Suprapubic skin (tissue), 4 donors: ENCODE data around the gene CCDC27. TPM values are rescaled to one million over a fixed set of nuclear protein-coding genes. Genes with fewer than 3 reads are reported as not detected.

Source experiments
- DNase-seq, 2 donors: peaks; one replicate each; pipeline ENCODE4 v3.0.0-alpha.2; 2019; ENCODE audit warnings: low spot score in 2 of 2
- H3K27ac ChIP-seq: fragments of 200-600 bp; sonication (generic); one replicate; pipeline ENCODE4 v1.5.1; 2019
- H3K27me3 ChIP-seq: fragments of 200-600 bp; sonication (generic); one replicate; pipeline ENCODE4 v1.5.1; 2019
- H3K36me3 ChIP-seq: fragments of 200-600 bp; sonication (generic); one replicate; pipeline ENCODE4 v1.5.1; 2019
- H3K4me1 ChIP-seq: fragments of 200-600 bp; sonication (generic); one replicate; pipeline ENCODE4 v1.5.1; 2019
- H3K4me3 ChIP-seq: fragments of 200-600 bp; sonication (generic); one replicate; pipeline ENCODE4 v1.5.1; 2019; ENCODE audit warnings: mild to moderate bottlenecking
- H3K9me3 ChIP-seq: fragments of 200-600 bp; sonication (generic); one replicate; pipeline ENCODE4 v1.5.1; 2019
- EP300 ChIP-seq: sonication (generic); formaldehyde crosslinking; IDR thresholded peaks from one replicate; pipeline ENCODE4 v1.6.1; 2017; ENCODE audit warnings: antibody characterized with exemption
- POLR2A ChIP-seq, 2 donors: fragments of 450-650 bp; IDR thresholded peaks; one replicate each; pipeline ENCODE4 v1.6.1; 2017; ENCODE audit warnings: antibody characterized with exemption in 2 of 2, mild to moderate bottlenecking in 2 of 2, moderate library complexity in 2 of 2
- POLR2AphosphoS5 ChIP-seq, 3 donors: sonication (generic); formaldehyde crosslinking; IDR thresholded peaks; one replicate each; pipeline ENCODE4 v1.6.1; 2017; ENCODE audit warnings: antibody characterized with exemption in 3 of 3
- WGBS: methylation state at CpG from one replicate; pipeline ENCODE4 v1.1.5; 2018; 5-methylcytosine and 5-hydroxymethylcytosine counted together
- total RNA-seq, 4 donors: library from RNA; depleted of rRNA; stranded (reverse); fragments of >200 nt; gene quantifications; one replicate each; pipeline ENCODE4 v1.1.0, GENCODE V29; 2016
- TF ChIP-seq, protein P1 (sequence below), 2 donors: fragments of 200-600 bp in 1 of 2; fragments of 450-650 bp in 1 of 2; sonication (generic) in 1 of 2; IDR thresholded peaks; one replicate each; pipeline ENCODE4 v1.5.1; 2016 to 2019; ENCODE audit warnings: antibody characterized with exemption in 2 of 2, mild to moderate bottlenecking in 1 of 2, moderate library complexity in 1 of 2

The CCDC27 gene
- total RNA-seq, 4 donors from 2014 or later: not detected

GRCh38 chr1:3783651-3784474 lies 31.6 kb downstream of the CCDC27 start:
- Histone ChIP-seq H3K27me3 (no peaks in the 10 kb centered on the region), H3K36me3 (peaks cover 97% of the 10 kb centered on the region)

GRCh38 chr1:3785045-3785444 lies 32.8 kb downstream of the CCDC27 start:
- Histone ChIP-seq H3K27me3 (no peaks in the 10 kb centered on the region), H3K36me3 (peaks cover 95% of the 10 kb centered on the region), H3K9me3 (no peaks in the 10 kb centered on the region), H3K27ac (no peak overlapping the region), H3K4me1 (peaks cover 3% of the 10 kb centered on the region), H3K4me3 (no peak overlapping the region)
- 73% methylated on average over 11 of the region's 13 CpGs for WGBS
- TF ChIP-seq POLR2A (IDR thresholded peaks at IDR 0.05) (no peak), EP300 (no peak), POLR2AphosphoS5 (IDR thresholded peaks at IDR 0.05) (no peak)
- TF ChIP-seq, protein P1, sequence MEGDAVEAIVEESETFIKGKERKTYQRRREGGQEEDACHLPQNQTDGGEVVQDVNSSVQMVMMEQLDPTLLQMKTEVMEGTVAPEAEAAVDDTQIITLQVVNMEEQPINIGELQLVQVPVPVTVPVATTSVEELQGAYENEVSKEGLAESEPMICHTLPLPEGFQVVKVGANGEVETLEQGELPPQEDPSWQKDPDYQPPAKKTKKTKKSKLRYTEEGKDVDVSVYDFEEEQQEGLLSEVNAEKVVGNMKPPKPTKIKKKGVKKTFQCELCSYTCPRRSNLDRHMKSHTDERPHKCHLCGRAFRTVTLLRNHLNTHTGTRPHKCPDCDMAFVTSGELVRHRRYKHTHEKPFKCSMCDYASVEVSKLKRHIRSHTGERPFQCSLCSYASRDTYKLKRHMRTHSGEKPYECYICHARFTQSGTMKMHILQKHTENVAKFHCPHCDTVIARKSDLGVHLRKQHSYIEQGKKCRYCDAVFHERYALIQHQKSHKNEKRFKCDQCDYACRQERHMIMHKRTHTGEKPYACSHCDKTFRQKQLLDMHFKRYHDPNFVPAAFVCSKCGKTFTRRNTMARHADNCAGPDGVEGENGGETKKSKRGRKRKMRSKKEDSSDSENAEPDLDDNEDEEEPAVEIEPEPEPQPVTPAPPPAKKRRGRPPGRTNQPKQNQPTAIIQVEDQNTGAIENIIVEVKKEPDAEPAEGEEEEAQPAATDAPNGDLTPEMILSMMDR (IDR thresholded peaks at IDR 0.05): no peak
- peak in 1 of 2 donors; percentile 74 for DNase-seq

More at GRCh38 chr1:3783651-3784474, 31.6 kb downstream of the CCDC27 start:
- no peaks in the 10 kb centered on the region for H3K4me1 ChIP-seq
- no peak overlapping the region for H3K4me3 ChIP-seq
- TF ChIP-seq POLR2AphosphoS5 (IDR thresholded peaks at IDR 0.05): no peak
- TF ChIP-seq EP300: no peak
- no peak for TF ChIP-seq POLR2A (IDR thresholded peaks at IDR 0.05)
- TF ChIP-seq, protein P1 (IDR thresholded peaks at IDR 0.05): no peak
- peak overlapping the region; percentile 20 for H3K27ac ChIP-seq
- no peaks in the 10 kb centered on the region for H3K9me3 ChIP-seq
- DNase-seq: peak in 1 of 2 donors; percentile 83
- WGBS: 87% methylated on average over 29 of the region's 30 CpGs

- peaks cover 94% of the 10 kb centered on the region for H3K36me3 ChIP-seq
- WGBS: 85% methylated on average over 14 of the region's 14 CpGs
- peak in 1 of 2 donors; percentile 43 for DNase-seq
- peaks cover 8% of the 10 kb centered on the region for H3K4me1 ChIP-seq
- no peaks in the 10 kb centered on the region for H3K9me3 ChIP-seq
- TF ChIP-seq EP300: no peak
- TF ChIP-seq, protein P1 (IDR thresholded peaks at IDR 0.05): peak in 1 of 2 donors; percentile 9
- no peaks in the 10 kb centered on the region for H3K27me3 ChIP-seq
- no peak overlapping the region for H3K27ac ChIP-seq
- H3K4me3 ChIP-seq: no peak overlapping the region
Measured at GRCh38 chr1:3785456-3786157, 33.4 kb downstream of the CCDC27 start.

DNA sequence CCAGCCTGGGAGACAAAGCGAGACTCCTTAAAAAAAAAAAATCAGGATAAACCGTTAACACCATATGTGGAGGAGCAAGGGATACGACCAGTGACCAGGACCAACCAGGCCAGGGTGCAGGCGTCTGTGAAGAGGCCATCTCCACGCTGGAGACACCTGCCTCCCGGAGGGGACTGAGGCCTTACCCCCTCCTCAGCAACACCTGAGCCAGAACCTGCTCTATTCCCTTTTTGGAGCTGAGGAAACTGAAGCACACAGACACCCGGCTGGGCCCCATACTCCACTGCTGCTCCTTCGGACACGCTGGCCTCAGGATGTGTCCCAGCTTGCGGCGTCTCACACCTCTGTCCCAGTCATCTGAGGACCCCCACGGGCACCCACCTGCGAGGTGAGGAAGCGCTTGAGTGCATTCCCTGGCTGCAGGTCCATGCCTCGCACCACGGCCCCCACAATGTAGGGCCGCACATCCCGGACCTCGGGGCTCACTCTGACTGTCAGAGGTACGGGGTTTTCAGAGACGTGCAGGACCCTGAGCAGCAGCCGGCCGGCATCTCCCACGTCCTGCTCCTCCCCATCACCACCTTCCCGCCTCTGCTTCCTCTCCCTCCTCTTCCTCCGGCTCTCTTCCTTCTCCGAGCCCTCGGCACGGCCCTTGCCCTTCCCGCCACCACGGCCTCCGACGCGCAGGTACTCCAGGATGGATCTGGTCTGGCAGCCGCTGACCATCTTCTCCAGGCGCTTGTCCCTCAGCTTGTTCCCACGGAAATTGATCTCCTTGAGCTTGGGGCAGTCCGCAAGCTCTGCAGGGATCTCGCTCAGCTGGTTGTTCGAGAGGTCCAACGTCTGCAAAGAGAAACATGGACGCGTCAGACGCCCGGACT lies 34.5 kb downstream of the CCDC27 start:
- peak in 1 of 2 donors; percentile 69 for DNase-seq
- Histone ChIP-seq H3K9me3 (no peaks in the 10 kb centered on the region), H3K36me3 (peaks cover 85% of the 10 kb centered on the region), H3K27ac (no peak overlapping the region), H3K27me3 (no peaks in the 10 kb centered on the region), H3K4me1 (peaks cover 14% of the 10 kb centered on the region), H3K4me3 (no peak overlapping the region)
- TF ChIP-seq POLR2AphosphoS5 (IDR thresholded peaks at IDR 0.05) (no peak), POLR2A (IDR thresholded peaks at IDR 0.05) (no peak), EP300 (no peak)
- 91% methylated on average over 32 of the region's 45 CpGs for WGBS

DNA sequence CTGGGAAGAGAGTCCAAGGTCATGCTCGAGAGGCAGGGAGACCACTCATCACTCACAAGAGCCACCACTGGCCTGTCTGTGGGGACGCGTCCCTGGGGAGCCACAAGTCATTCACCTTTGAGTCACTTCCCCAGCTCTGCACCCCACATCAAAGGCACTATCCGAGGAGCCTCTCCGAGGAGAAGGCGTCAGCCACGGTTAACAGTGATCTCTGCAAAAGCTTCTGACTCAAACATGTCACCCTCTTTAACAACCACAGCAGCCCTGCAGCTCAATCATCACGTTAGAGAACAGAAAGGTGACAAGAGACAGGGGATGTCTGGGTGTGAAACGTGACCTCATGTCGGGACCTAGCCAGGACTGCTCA lies 35.1 kb downstream of the CCDC27 start:
- Histone ChIP-seq H3K4me3 (no peak overlapping the region), H3K4me1 (peaks cover 14% of the 10 kb centered on the region), H3K9me3 (no peaks in the 10 kb centered on the region), H3K27me3 (no peaks in the 10 kb centered on the region), H3K36me3 (peaks cover 78% of the 10 kb centered on the region), H3K27ac (no peak overlapping the region)
- no peak for TF ChIP-seq POLR2A (IDR thresholded peaks at IDR 0.05)
- TF ChIP-seq POLR2AphosphoS5 (IDR thresholded peaks at IDR 0.05): no peak
- TF ChIP-seq, protein P1 (IDR thresholded peaks at IDR 0.05): no peak
- no peak for TF ChIP-seq EP300
- 75% methylated on average over 10 of the region's 10 CpGs for WGBS
- peak in 1 of 2 donors; percentile 53 for DNase-seq
